ENCODE results near the gene COIL. TPM values are rescaled to one million over a fixed set of nuclear protein-coding genes. Genes with fewer than 3 reads are reported as not detected.

The COIL gene
- total and polyA plus RNA-seq, 4 donors: 4.7 to 9.9 (median 6.5) TPM

- no peak overlapping the region for H3K27ac ChIP-seq (ENCODE audit: low read depth in 1 of 2, low read length in 2 of 2)
- no peaks in the 10 kb centered on the region for H3K9me3 ChIP-seq (ENCODE audit: control insufficient read depth in 4 of 4, low read length in 3 of 4)
- DNase-seq (ENCODE audit: low spot score): no peak
- WGBS: 98% methylated on average over 1 of the region's 1 CpG
- peaks cover 6 to 27% (median 17%) of the 10 kb centered on the region in 4 donors for H3K36me3 ChIP-seq (ENCODE audit: control insufficient read depth in 4 of 4, insufficient read depth in 3 of 4, low read depth in 1 of 4, low read length in 3 of 4)
- H3K4me1 ChIP-seq (ENCODE audit: control insufficient read depth in 4 of 4, insufficient read depth in 4 of 4, low read length in 3 of 4): no peaks in the 10 kb centered on the region
- TF ChIP-seq ATF3 (IDR thresholded peaks at IDR 0.05) (no peak), ZBTB33 (IDR thresholded peaks at IDR 0.05) (no peak), CTCF (IDR thresholded peaks at IDR 0.05; ENCODE audit: low read depth, low read length, missing input control) (no peak), EGR1 (IDR thresholded peaks at IDR 0.05; ENCODE audit: low read depth in 2 of 2) (no peak), FOXA1 (IDR thresholded peaks at IDR 0.05) (no peak), HNF4A (conservative IDR thresholded peaks at IDR 0.05) (no peak), GABPA (IDR thresholded peaks at IDR 0.05 in 1 of 2, conservative IDR thresholded peaks at IDR 0.05 in 1 of 2) (no peak), TAF1 (conservative IDR thresholded peaks at IDR 0.05) (no peak), FOXA2 (IDR thresholded peaks at IDR 0.05) (no peak), YY1 (IDR thresholded peaks at IDR 0.05) (no peak), RAD21 (IDR thresholded peaks at IDR 0.05) (no peak), RXRA (IDR thresholded peaks at IDR 0.05) (no peak), JUND (IDR thresholded peaks at IDR 0.05) (no peak), HNF4G (IDR thresholded peaks at IDR 0.05) (no peak), NR2F2 (IDR thresholded peaks at IDR 0.05) (no peak)
- TF ChIP-seq, protein P1, sequence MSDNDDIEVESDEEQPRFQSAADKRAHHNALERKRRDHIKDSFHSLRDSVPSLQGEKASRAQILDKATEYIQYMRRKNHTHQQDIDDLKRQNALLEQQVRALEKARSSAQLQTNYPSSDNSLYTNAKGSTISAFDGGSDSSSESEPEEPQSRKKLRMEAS (IDR thresholded peaks at IDR 0.05): no peak
- TF ChIP-seq, protein P2, sequence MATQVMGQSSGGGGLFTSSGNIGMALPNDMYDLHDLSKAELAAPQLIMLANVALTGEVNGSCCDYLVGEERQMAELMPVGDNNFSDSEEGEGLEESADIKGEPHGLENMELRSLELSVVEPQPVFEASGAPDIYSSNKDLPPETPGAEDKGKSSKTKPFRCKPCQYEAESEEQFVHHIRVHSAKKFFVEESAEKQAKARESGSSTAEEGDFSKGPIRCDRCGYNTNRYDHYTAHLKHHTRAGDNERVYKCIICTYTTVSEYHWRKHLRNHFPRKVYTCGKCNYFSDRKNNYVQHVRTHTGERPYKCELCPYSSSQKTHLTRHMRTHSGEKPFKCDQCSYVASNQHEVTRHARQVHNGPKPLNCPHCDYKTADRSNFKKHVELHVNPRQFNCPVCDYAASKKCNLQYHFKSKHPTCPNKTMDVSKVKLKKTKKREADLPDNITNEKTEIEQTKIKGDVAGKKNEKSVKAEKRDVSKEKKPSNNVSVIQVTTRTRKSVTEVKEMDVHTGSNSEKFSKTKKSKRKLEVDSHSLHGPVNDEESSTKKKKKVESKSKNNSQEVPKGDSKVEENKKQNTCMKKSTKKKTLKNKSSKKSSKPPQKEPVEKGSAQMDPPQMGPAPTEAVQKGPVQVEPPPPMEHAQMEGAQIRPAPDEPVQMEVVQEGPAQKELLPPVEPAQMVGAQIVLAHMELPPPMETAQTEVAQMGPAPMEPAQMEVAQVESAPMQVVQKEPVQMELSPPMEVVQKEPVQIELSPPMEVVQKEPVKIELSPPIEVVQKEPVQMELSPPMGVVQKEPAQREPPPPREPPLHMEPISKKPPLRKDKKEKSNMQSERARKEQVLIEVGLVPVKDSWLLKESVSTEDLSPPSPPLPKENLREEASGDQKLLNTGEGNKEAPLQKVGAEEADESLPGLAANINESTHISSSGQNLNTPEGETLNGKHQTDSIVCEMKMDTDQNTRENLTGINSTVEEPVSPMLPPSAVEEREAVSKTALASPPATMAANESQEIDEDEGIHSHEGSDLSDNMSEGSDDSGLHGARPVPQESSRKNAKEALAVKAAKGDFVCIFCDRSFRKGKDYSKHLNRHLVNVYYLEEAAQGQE (IDR thresholded peaks at IDR 0.05): no peak
- H3K9ac ChIP-seq (ENCODE audit: low read depth in 1 of 2, low read length in 2 of 2): no peak overlapping the region
- no peak overlapping the region for H3K4me3 ChIP-seq (ENCODE audit: low read depth in 1 of 3, low read length in 3 of 3)
- H3K27me3 ChIP-seq (ENCODE audit: control insufficient read depth in 4 of 4, insufficient read depth in 4 of 4, low read length in 3 of 4): no peaks in the 10 kb centered on the region
Observed at GRCh38 chr17:56948491-56948890, 12.4 kb downstream of the COIL start.

DNA sequence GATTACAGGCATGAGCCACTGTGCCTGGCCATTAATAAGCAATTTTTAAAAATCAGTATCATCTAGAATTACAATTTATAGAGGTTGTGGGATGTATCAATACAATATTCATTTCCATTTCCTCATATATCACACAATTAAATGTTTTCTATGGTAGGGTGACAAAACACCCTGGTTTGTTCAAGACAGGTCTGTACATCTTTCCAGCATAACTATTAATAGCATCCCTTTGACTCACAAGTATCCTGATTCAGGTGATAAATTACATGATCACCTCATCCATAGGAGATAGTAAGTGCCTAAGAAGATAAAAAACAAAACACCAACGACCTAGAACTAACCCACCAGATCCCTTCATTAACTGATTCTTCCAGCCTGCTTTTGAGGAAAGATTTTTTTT lies 13.1 kb downstream of the COIL start:
- no peaks in the 10 kb centered on the region for H3K27me3 ChIP-seq (ENCODE audit: control insufficient read depth in 4 of 4, insufficient read depth in 4 of 4, low read length in 3 of 4)
- H3K9ac ChIP-seq (ENCODE audit: low read depth in 1 of 2, low read length in 2 of 2): no peak overlapping the region
- H3K9me3 ChIP-seq (ENCODE audit: control insufficient read depth in 4 of 4, low read length in 3 of 4): no peaks in the 10 kb centered on the region
- no peaks in the 10 kb centered on the region for H3K4me1 ChIP-seq (ENCODE audit: control insufficient read depth in 4 of 4, insufficient read depth in 4 of 4, low read length in 3 of 4)
- H3K36me3 ChIP-seq (ENCODE audit: control insufficient read depth in 4 of 4, insufficient read depth in 3 of 4, low read depth in 1 of 4, low read length in 3 of 4): peaks cover 6 to 35% (median 18%) of the 10 kb centered on the region in 4 donors
- no peak overlapping the region for H3K4me3 ChIP-seq (ENCODE audit: low read depth in 1 of 3, low read length in 3 of 3)
- no peak overlapping the region for H3K27ac ChIP-seq (ENCODE audit: low read depth in 1 of 2, low read length in 2 of 2)
- no peak for DNase-seq (ENCODE audit: low spot score)
- 72% methylated on average over 1 of the region's 1 CpG for WGBS
- no peak for TF ChIP-seq NR2F2 (IDR thresholded peaks at IDR 0.05)
- TF ChIP-seq GABPA (IDR thresholded peaks at IDR 0.05 in 1 of 2, conservative IDR thresholded peaks at IDR 0.05 in 1 of 2): no peak
- TF ChIP-seq JUND (IDR thresholded peaks at IDR 0.05): no peak
- no peak for TF ChIP-seq SP1 (IDR thresholded peaks at IDR 0.05)
- TF ChIP-seq TAF1 (conservative IDR thresholded peaks at IDR 0.05): no peak
- TF ChIP-seq CTCF (IDR thresholded peaks at IDR 0.05; ENCODE audit: low read depth, low read length, missing input control): no peak
- TF ChIP-seq, protein P1 (IDR thresholded peaks at IDR 0.05): no peak
- TF ChIP-seq EGR1 (IDR thresholded peaks at IDR 0.05; ENCODE audit: low read depth in 2 of 2): no peak
- TF ChIP-seq RXRA (IDR thresholded peaks at IDR 0.05): no peak
- TF ChIP-seq ATF3 (IDR thresholded peaks at IDR 0.05): no peak
- no peak for TF ChIP-seq HNF4G (IDR thresholded peaks at IDR 0.05)
- TF ChIP-seq ZBTB33 (IDR thresholded peaks at IDR 0.05): no peak
